HL-60/S4 treated with retinoic acid at 250 ng/mL for 4 days and 3 days (cell line): ENCODE data around the gene MTRFR.
"Not testable (repeated sequence)": the region's sequence is repeated elsewhere in the genome, so short reads cannot be mapped to it uniquely, and the experiment has no call there.

Experiments
- in situ Hi-C: fragments of 300-500 bp; cut with MboI; formaldehyde crosslinking; loops from 2 replicates; pipeline ENCODE4 v1.7.0; 2022; ENCODE audit warnings: low sequenced_read_pairs

MTRFR gene

GRCh38 chr12:123232807-123233504 lies at the start of gene MTRFR, which contains the start of gene MPHOSPH9:
Gene MTRFR, plus strand, starts transcription at chr12:123233436. Its CDS starts 20,239 bp downstream, at chr12:123253675.
Gene MPHOSPH9, minus strand, starts transcription at chr12:123233141. Its CDS starts 2,777 bp downstream, at chr12:123230364.
- in situ Hi-C loops = loop anchor here (25.0 kb wide), 1 partner anchor 396 kb away; the partner anchor contains the start of gene HIP1R

- in situ Hi-C loops = no loop called here
Measured at GRCh38 chr12:123187637-123188036, 45.6 kb upstream of the MTRFR start.

GRCh38 chr12:123199936-123200335 lies 33.3 kb upstream of the MTRFR start:
- in situ Hi-C loops = no loop called here

- in situ Hi-C loops = no loop called here
Measured at GRCh38 chr12:123200414-123200813, 32.8 kb upstream of the MTRFR start.

GRCh38 chr12:123206794-123207193 lies 26.4 kb upstream of the MTRFR start:
- in situ Hi-C loops = not testable (repeated sequence)

GRCh38 chr12:123207815-123208214 lies 25.4 kb upstream of the MTRFR start:
- in situ Hi-C loops = not testable (repeated sequence)

- in situ Hi-C loops = no loop called here
Measured at GRCh38 chr12:123223241-123223668, 10.0 kb upstream of the MTRFR start.

- in situ Hi-C loops = loop anchor here (25.0 kb wide), 1 partner anchor 388 kb away; the partner anchor contains the start of gene HIP1R
Measured at GRCh38 chr12:123225443-123225842, 7.8 kb upstream of the MTRFR start.

- in situ Hi-C loops = loop anchor here (25.0 kb wide), 1 partner anchor 390 kb away; the partner anchor contains the start of gene HIP1R
Measured at GRCh38 chr12:123227581-123228258, 5.5 kb upstream of the MTRFR start.

GRCh38 chr12:123229051-123229450 lies 4.2 kb upstream of the MTRFR start:
- in situ Hi-C loops = loop anchor here (25.0 kb wide), 1 partner anchor 392 kb away; the partner anchor contains the start of gene HIP1R

GRCh38 chr12:123231931-123232330 lies 1.3 kb upstream of the MTRFR start:
- in situ Hi-C loops = loop anchor here (25.0 kb wide), 1 partner anchor 395 kb away; the partner anchor contains the start of gene HIP1R

- in situ Hi-C loops = loop anchor here (25.0 kb wide), 1 partner anchor 395 kb away; the partner anchor contains the start of gene HIP1R
Measured at GRCh38 chr12:123232472-123232806, 797 bp upstream of the MTRFR start.

- in situ Hi-C loops = loop anchor here (25.0 kb wide), 1 partner anchor 396 kb away; the partner anchor contains the start of gene HIP1R
Measured at GRCh38 chr12:123233505-123234308, 471 bp downstream of the MTRFR start.

GRCh38 chr12:123237646-123238329 lies 4.6 kb downstream of the MTRFR start:
- in situ Hi-C loops = loop anchor here (25.0 kb wide), 1 partner anchor 400 kb away; the partner anchor contains the start of gene HIP1R

- in situ Hi-C loops = loop anchor here (25.0 kb wide), 1 partner anchor 401 kb away; the partner anchor contains the start of gene HIP1R
Measured at GRCh38 chr12:123238330-123238682, 5.1 kb downstream of the MTRFR start.

- in situ Hi-C loops = loop anchor here (25.0 kb wide), 1 partner anchor 402 kb away; the partner anchor contains the start of gene HIP1R
Measured at GRCh38 chr12:123238961-123239360, 5.7 kb downstream of the MTRFR start.

- in situ Hi-C loops = loop anchor here (25.0 kb wide), 1 partner anchor 405 kb away; the partner anchor contains the start of gene HIP1R
Measured at GRCh38 chr12:123242116-123242904, 9.1 kb downstream of the MTRFR start.

- in situ Hi-C loops = loop anchor here (25.0 kb wide), 1 partner anchor 406 kb away; the partner anchor contains the start of gene HIP1R
Measured at GRCh38 chr12:123243671-123244262, 10.5 kb downstream of the MTRFR start.

GRCh38 chr12:123245678-123246077 lies 12.4 kb downstream of the MTRFR start:
- in situ Hi-C loops = loop anchor here (25.0 kb wide), 1 partner anchor 408 kb away; the partner anchor contains the start of gene HIP1R
